Neural progenitor cell (in vitro differentiated cells): Measurements from ENCODE around the gene SRPK3.

Source experiments
- EZH2 ChIP-seq: fragments of 200-600 bp; sonication (generic); IDR thresholded peaks from 2 replicates; pipeline ENCODE4 v1.6.1; 2017; ENCODE audit warnings: antibody characterized with exemption, mild to moderate bottlenecking, moderate library complexity
- EZH2phosphoT487 ChIP-seq: fragments of 200-600 bp; sonication (generic); IDR thresholded peaks from 2 replicates; pipeline ENCODE4 v1.6.1; 2017; ENCODE audit warnings: antibody characterized with exemption
- TF ChIP-seq, protein P1 (sequence below): fragments of 200-600 bp; sonication (generic); IDR thresholded peaks from 2 replicates; pipeline ENCODE4 v1.5.1; 2017; ENCODE audit warnings: antibody characterized with exemption, mild to moderate bottlenecking

GRCh38 chrX:153776120-153776599 lies 4.7 kb upstream of the SRPK3 start:
- TF ChIP-seq EZH2 (no peak), EZH2phosphoT487 (no peak)
- TF ChIP-seq, protein P1, sequence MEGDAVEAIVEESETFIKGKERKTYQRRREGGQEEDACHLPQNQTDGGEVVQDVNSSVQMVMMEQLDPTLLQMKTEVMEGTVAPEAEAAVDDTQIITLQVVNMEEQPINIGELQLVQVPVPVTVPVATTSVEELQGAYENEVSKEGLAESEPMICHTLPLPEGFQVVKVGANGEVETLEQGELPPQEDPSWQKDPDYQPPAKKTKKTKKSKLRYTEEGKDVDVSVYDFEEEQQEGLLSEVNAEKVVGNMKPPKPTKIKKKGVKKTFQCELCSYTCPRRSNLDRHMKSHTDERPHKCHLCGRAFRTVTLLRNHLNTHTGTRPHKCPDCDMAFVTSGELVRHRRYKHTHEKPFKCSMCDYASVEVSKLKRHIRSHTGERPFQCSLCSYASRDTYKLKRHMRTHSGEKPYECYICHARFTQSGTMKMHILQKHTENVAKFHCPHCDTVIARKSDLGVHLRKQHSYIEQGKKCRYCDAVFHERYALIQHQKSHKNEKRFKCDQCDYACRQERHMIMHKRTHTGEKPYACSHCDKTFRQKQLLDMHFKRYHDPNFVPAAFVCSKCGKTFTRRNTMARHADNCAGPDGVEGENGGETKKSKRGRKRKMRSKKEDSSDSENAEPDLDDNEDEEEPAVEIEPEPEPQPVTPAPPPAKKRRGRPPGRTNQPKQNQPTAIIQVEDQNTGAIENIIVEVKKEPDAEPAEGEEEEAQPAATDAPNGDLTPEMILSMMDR, result no peak
